Osteoblast (primary cell): ENCODE measurements around the gene ATXN10. TPM values are rescaled to one million over a fixed set of nuclear protein-coding genes. Genes with fewer than 3 reads are reported as not detected.

ENCODE experiments used
- DNase-seq: peaks from one replicate; pipeline ENCODE4 v3.0.0; 2011; ENCODE audit warnings: low spot score, mixed read lengths; ENCODE audit not compliant: insufficient read length; ENCODE audit errors: missing footprints
- H2AFZ ChIP-seq: 2 replicates; pipeline ENCODE4 v1.6.0; 2011; ENCODE audit warnings: mild to moderate bottlenecking, low read length
- H3K27ac ChIP-seq: 2 replicates; pipeline ENCODE4 v1.5.1; 2011; ENCODE audit warnings: mild to moderate bottlenecking, low read depth, low read length, moderate library complexity
- H3K27me3 ChIP-seq: 2 replicates; pipeline ENCODE4 v1.6.0; 2012; ENCODE audit warnings: mild to moderate bottlenecking, control low read depth, inconsistent platforms, low read length, moderate library complexity; ENCODE audit not compliant: insufficient read depth
- H3K36me3 ChIP-seq: 2 replicates; pipeline ENCODE4 v1.5.1; 2011; ENCODE audit warnings: mild to moderate bottlenecking, low read length, control low read depth, moderate library complexity; ENCODE audit not compliant: insufficient read depth
- H3K4me1 ChIP-seq: 2 replicates; pipeline ENCODE4 v1.5.1; 2011; ENCODE audit warnings: mild to moderate bottlenecking, low read length, control low read depth, moderate library complexity; ENCODE audit not compliant: insufficient read depth
- H3K4me2 ChIP-seq: 2 replicates; pipeline ENCODE4 v1.6.0; 2011; ENCODE audit warnings: mild to moderate bottlenecking, low read length; ENCODE audit not compliant: insufficient read depth
- H3K4me3 ChIP-seq: fragments of 200-600 bp; sonication (generic); 3 replicates; pipeline ENCODE4 v1.5.1; 2012; ENCODE audit warnings: mild to moderate bottlenecking, low read length, inconsistent platforms; ENCODE audit not compliant: insufficient read depth
- H3K79me2 ChIP-seq: 2 replicates; pipeline ENCODE4 v1.6.0; 2012; ENCODE audit warnings: mild to moderate bottlenecking, low read length, control low read depth, inconsistent platforms; ENCODE audit not compliant: insufficient read depth
- H3K9me3 ChIP-seq: 2 replicates; pipeline ENCODE4 v1.5.1; 2011; ENCODE audit warnings: low read depth, low read length, control low read depth
- H4K20me1 ChIP-seq: 2 replicates; pipeline ENCODE4 v1.6.0; 2012; ENCODE audit warnings: mild to moderate bottlenecking, low read length, control low read depth; ENCODE audit not compliant: insufficient read depth
- total RNA-seq: library from RNA; depleted of rRNA; stranded (reverse); fragments of >200 nt; gene quantifications from 2 replicates; pipeline ENCODE4 v1.2.3, GENCODE V29; 2012
- TF ChIP-seq, protein P1 (sequence below): IDR thresholded peaks from 2 replicates; pipeline ENCODE4 v1.5.1; 2011; ENCODE audit warnings: mild to moderate bottlenecking, low read depth, low read length, moderate library complexity; ENCODE audit errors: extremely low read depth

Gene ATXN10
- total RNA-seq, 1 donor, result 138 TPM

DNA sequence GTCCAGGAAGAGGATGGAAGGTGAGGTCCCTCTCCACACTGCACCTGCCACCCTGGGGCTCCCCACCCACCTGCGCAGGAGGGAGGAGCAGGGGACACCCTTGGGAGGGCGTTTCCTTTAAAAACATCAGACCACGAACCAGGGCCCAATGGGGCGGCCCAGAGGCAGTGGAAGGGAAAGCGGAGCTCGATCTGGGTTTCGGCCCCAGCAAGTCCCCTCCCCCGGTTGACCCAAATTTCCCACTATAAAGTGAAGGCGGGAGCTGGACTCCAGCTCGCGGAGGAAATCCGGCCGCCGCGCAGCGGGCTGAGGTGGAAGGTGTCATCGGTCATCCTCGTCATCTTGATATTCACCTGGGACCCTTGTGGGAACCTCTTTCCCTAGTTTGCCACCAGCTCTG, 206.0 kb downstream of the ATXN10 start:
- Histone ChIP-seq H2AFZ (no peak overlapping the region), H3K27me3 (peaks cover 37% of the 10 kb centered on the region)
- TF ChIP-seq, protein P1, sequence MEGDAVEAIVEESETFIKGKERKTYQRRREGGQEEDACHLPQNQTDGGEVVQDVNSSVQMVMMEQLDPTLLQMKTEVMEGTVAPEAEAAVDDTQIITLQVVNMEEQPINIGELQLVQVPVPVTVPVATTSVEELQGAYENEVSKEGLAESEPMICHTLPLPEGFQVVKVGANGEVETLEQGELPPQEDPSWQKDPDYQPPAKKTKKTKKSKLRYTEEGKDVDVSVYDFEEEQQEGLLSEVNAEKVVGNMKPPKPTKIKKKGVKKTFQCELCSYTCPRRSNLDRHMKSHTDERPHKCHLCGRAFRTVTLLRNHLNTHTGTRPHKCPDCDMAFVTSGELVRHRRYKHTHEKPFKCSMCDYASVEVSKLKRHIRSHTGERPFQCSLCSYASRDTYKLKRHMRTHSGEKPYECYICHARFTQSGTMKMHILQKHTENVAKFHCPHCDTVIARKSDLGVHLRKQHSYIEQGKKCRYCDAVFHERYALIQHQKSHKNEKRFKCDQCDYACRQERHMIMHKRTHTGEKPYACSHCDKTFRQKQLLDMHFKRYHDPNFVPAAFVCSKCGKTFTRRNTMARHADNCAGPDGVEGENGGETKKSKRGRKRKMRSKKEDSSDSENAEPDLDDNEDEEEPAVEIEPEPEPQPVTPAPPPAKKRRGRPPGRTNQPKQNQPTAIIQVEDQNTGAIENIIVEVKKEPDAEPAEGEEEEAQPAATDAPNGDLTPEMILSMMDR, result no peak

DNA sequence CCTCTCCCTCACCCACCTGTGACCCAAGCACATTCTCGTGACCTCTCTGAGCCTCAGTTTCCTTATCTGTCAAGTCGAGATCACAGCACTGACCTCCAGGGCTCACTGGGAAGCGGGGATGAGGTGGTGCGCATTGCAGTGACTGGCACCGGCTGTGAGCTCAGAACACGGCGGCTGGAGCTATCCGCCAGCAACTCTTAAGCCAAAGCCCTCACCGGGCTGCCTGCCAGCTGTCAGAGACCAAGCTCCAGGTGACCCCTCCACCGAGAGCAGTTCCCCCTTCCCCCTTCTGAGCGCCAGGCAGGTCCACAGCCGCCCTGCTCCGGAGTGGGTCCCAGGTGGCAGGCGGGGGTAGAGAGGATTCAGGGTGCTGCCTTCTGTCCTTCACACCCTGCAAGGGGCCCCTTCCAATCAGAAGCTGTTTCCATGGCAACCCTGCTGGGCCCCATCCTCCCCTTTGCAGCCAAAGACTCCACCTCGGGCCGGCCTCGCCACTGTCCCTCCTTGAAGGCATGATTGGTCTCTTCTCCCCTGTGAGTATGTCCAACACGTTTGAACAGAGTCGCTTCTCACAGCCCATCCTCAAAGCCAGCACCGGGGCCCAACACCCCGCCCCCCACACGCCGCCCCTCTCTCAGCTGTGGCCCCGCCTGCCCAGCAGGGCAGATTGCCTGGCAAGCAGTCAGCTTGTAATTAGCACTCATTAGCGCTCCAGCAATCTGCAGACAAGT, 206.6 kb downstream of the ATXN10 start:
- Histone ChIP-seq H3K4me1 (no peaks in the 10 kb centered on the region), H3K4me2 (no peak overlapping the region), H3K9me3 (no peaks in the 10 kb centered on the region), H3K36me3 (no peaks in the 10 kb centered on the region), H3K27ac (no peak overlapping the region), H3K27me3 (peaks cover 35% of the 10 kb centered on the region), H3K79me2 (no peaks in the 10 kb centered on the region), H4K20me1 (no peaks in the 10 kb centered on the region), H2AFZ (no peak overlapping the region), H3K4me3 (no peak overlapping the region)
- TF ChIP-seq, protein P1, result no peak
- peak; percentile 65 for DNase-seq

More for the DNA sequence above, 206.0 kb downstream of the ATXN10 start:
- no peaks in the 10 kb centered on the region for H3K36me3 ChIP-seq
- DNase-seq, result no peak
- no peak overlapping the region for H3K4me2 ChIP-seq
- no peaks in the 10 kb centered on the region for H4K20me1 ChIP-seq
- no peak overlapping the region for H3K27ac ChIP-seq
- H3K4me3 ChIP-seq, result no peak overlapping the region
- H3K79me2 ChIP-seq, result no peaks in the 10 kb centered on the region
- H3K4me1 ChIP-seq, result no peaks in the 10 kb centered on the region
- H3K9me3 ChIP-seq, result peaks cover 5% of the 10 kb centered on the region

DNA sequence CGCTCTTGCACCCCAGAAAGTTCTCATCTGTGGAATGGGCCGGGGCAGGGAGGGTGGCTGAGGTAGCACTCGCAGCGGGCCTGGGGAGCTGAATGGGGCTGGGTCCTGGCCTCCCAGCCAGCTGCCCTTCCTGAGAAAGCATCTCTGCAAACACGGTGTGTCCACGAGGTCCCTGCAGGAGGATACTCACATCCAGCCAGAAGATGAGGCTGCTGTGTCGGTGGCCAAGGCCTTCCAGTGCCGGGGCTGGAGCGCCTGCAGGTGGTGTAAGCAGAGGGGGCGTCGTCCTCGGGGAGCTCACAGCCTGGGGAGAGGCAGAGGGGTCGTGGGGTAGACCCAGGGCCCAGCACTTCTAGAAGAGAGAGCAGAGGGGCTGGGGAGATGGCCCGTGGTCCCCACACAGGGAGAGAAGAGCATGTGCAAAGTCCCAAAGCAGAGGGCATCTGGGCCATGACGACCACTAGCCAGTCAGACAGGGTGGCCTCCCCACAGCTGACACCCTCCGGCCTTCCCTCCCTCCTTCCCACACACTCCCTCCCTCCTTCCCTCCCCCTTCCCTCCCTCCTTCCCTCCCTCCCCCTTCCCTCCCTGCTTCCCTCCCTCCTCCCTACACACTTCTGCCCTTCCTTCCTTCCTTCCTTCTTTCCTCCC, 207.4 kb downstream of the ATXN10 start:
- Histone ChIP-seq H4K20me1 (no peaks in the 10 kb centered on the region), H3K27me3 (peaks cover 37% of the 10 kb centered on the region), H3K4me1 (no peaks in the 10 kb centered on the region), H3K36me3 (no peaks in the 10 kb centered on the region), H3K9me3 (no peaks in the 10 kb centered on the region), H2AFZ (no peak overlapping the region), H3K79me2 (no peaks in the 10 kb centered on the region), H3K27ac (no peak overlapping the region), H3K4me3 (no peak overlapping the region), H3K4me2 (no peak overlapping the region)
- TF ChIP-seq, protein P1, result no peak
- DNase-seq, result peak; percentile 49

DNA sequence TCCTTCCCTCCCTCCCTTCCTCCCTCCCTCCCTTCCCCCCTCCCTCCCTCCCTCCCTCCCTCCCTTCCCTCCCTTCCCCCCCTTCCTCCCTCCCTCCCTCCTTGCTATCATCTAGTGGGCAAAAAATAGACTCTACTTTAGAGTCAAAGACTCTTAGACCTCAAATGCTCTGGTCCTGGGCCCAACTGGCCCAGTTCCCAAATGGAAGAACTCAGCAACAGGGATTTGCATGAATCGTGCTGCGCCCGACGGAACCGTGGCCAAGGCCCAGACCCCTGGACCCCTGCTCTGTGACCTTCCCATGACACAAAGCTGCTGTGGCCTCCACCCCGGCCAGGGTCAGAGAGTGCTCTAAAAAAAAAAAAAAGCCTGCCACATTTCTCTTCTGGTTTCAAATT, 207.9 kb downstream of the ATXN10 start:
- Histone ChIP-seq H3K9me3 (no peaks in the 10 kb centered on the region), H3K4me2 (no peak overlapping the region), H3K4me1 (no peaks in the 10 kb centered on the region), H3K27me3 (peaks cover 39% of the 10 kb centered on the region), H2AFZ (no peak overlapping the region), H4K20me1 (no peaks in the 10 kb centered on the region), H3K79me2 (no peaks in the 10 kb centered on the region), H3K36me3 (no peaks in the 10 kb centered on the region), H3K4me3 (no peak overlapping the region), H3K27ac (no peak overlapping the region)
- TF ChIP-seq, protein P1, result no peak
- DNase-seq, result no peak
